ENCODE results near the gene TSNAX.

Gene TSNAX

DNA sequence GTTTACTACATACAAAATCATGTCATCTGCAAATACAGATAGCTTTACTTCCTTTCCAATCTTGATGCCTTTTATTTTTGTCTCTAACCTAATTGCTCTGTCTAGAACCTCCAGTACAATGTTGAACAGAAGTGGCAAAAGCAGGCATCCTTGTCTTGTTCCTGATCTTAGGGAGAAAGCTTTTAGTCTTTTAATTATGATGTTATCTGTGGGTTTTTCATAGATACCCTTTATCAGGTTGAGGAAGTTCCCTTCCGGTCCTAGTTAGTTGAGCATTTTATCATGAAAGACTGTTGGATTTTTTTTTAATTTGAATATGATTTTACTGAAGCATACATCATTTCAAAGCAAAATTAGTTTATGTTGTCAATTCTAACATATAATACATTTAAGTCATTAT, 52.4 kb downstream of the TSNAX start:
- no peaks in the 10 kb centered on the region for H3K9me3 ChIP-seq (ENCODE audit: insufficient read depth, low read length)
- no peaks in the 10 kb centered on the region for H3K36me3 ChIP-seq (ENCODE audit: insufficient read depth, insufficient read length, low read length)
- H3K4me3 ChIP-seq (ENCODE audit: insufficient read length, low read depth) = no peak overlapping the region
- H3K4me1 ChIP-seq (ENCODE audit: insufficient read depth, insufficient read length) = no peaks in the 10 kb centered on the region
- H3K27me3 ChIP-seq (ENCODE audit: insufficient read depth, insufficient read length) = no peaks in the 10 kb centered on the region
- TF ChIP-seq SUZ12 (IDR thresholded peaks at IDR 0.05; ENCODE audit: extremely low read depth, insufficient read depth, insufficient read length) (no peak), ZNF274 (IDR thresholded peaks at IDR 0.05; ENCODE audit: low read depth, low read length) (no peak), YY1 (IDR thresholded peaks at IDR 0.05; ENCODE audit: insufficient read depth, insufficient read length) (no peak)
- no peak for DNase-seq (ENCODE audit: low read depth, low spot score)
- no peak overlapping the region for H3K9ac ChIP-seq (ENCODE audit: insufficient read length, low read depth)

GRCh38 chr1:231581859-231582258, 53.4 kb downstream of the TSNAX start:
- no peaks in the 10 kb centered on the region for H3K36me3 ChIP-seq (ENCODE audit: insufficient read depth, insufficient read length, low read length)
- H3K27me3 ChIP-seq (ENCODE audit: insufficient read depth, insufficient read length) = no peaks in the 10 kb centered on the region
- H3K9me3 ChIP-seq (ENCODE audit: insufficient read depth, low read length) = no peaks in the 10 kb centered on the region
- TF ChIP-seq SUZ12 (IDR thresholded peaks at IDR 0.05; ENCODE audit: extremely low read depth, insufficient read depth, insufficient read length) = no peak
- H3K4me1 ChIP-seq (ENCODE audit: insufficient read depth, insufficient read length) = no peaks in the 10 kb centered on the region
- H3K4me3 ChIP-seq (ENCODE audit: insufficient read length, low read depth) = no peak overlapping the region
- no peak overlapping the region for H3K9ac ChIP-seq (ENCODE audit: insufficient read length, low read depth)
- DNase-seq (ENCODE audit: low read depth, low spot score) = no peak

DNA sequence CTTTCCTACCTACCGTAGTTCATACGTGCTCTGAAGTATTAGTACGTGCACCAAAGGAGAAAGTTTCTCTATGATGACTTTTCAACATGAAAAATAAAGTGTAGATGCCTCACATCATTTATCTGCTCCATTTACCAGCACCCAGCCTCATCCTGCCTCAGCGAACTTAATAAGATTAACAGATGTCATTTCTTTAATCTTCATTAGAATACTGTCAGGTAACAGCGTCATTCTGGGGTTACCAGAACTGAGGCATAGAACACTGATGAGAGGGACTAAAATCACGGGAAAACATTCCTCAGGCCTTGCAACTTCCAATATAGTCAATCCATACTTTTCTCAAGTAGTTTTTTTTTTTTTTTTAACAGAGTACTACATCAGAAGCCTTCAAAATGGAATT, 54.9 kb downstream of the TSNAX start:
- TF ChIP-seq SUZ12 (IDR thresholded peaks at IDR 0.05; ENCODE audit: extremely low read depth, insufficient read depth, insufficient read length) = no peak
- TF ChIP-seq YY1 (IDR thresholded peaks at IDR 0.05; ENCODE audit: insufficient read depth, insufficient read length) = no peak
- TF ChIP-seq ZNF274 (IDR thresholded peaks at IDR 0.05; ENCODE audit: low read depth, low read length) = no peak
- Histone ChIP-seq H3K9ac (ENCODE audit: insufficient read length, low read depth) (no peak overlapping the region), H3K4me1 (ENCODE audit: insufficient read depth, insufficient read length) (no peaks in the 10 kb centered on the region)

GRCh38 chr1:231584117-231584516, 55.6 kb downstream of the TSNAX start:
- Histone ChIP-seq H3K9ac (ENCODE audit: insufficient read length, low read depth) (no peak overlapping the region), H3K9me3 (ENCODE audit: insufficient read depth, low read length) (no peaks in the 10 kb centered on the region), H3K27me3 (ENCODE audit: insufficient read depth, insufficient read length) (no peaks in the 10 kb centered on the region), H3K36me3 (ENCODE audit: insufficient read depth, insufficient read length, low read length) (no peaks in the 10 kb centered on the region), H3K4me3 (ENCODE audit: insufficient read length, low read depth) (no peak overlapping the region), H3K4me1 (ENCODE audit: insufficient read depth, insufficient read length) (no peaks in the 10 kb centered on the region)
- TF ChIP-seq SUZ12 (IDR thresholded peaks at IDR 0.05; ENCODE audit: extremely low read depth, insufficient read depth, insufficient read length) = no peak
- TF ChIP-seq ZNF274 (IDR thresholded peaks at IDR 0.05; ENCODE audit: low read depth, low read length) = no peak
- TF ChIP-seq YY1 (IDR thresholded peaks at IDR 0.05; ENCODE audit: insufficient read depth, insufficient read length) = no peak
- DNase-seq (ENCODE audit: low read depth, low spot score) = no peak

More for the DNA sequence above, 54.9 kb downstream of the TSNAX start:
- Histone ChIP-seq H3K27me3 (ENCODE audit: insufficient read depth, insufficient read length) (no peaks in the 10 kb centered on the region), H3K4me3 (ENCODE audit: insufficient read length, low read depth) (no peak overlapping the region), H3K36me3 (ENCODE audit: insufficient read depth, insufficient read length, low read length) (no peaks in the 10 kb centered on the region), H3K9me3 (ENCODE audit: insufficient read depth, low read length) (no peaks in the 10 kb centered on the region)
- no peak for DNase-seq (ENCODE audit: low read depth, low spot score)

- H3K36me3 ChIP-seq (ENCODE audit: insufficient read depth, insufficient read length, low read length) = no peaks in the 10 kb centered on the region
- no peak for TF ChIP-seq SUZ12 (IDR thresholded peaks at IDR 0.05; ENCODE audit: extremely low read depth, insufficient read depth, insufficient read length)
- no peak for TF ChIP-seq YY1 (IDR thresholded peaks at IDR 0.05; ENCODE audit: insufficient read depth, insufficient read length)
- TF ChIP-seq ZNF274 (IDR thresholded peaks at IDR 0.05; ENCODE audit: low read depth, low read length) = no peak
- no peak overlapping the region for H3K4me3 ChIP-seq (ENCODE audit: insufficient read length, low read depth)
- H3K4me1 ChIP-seq (ENCODE audit: insufficient read depth, insufficient read length) = no peaks in the 10 kb centered on the region
- H3K27me3 ChIP-seq (ENCODE audit: insufficient read depth, insufficient read length) = no peaks in the 10 kb centered on the region
- DNase-seq (ENCODE audit: low read depth, low spot score) = no peak
- H3K9ac ChIP-seq (ENCODE audit: insufficient read length, low read depth) = no peak overlapping the region
- no peaks in the 10 kb centered on the region for H3K9me3 ChIP-seq (ENCODE audit: insufficient read depth, low read length)
These were observed 56.5 kb downstream of the TSNAX start for GRCh38 chr1:231584921-231585320.

DNA sequence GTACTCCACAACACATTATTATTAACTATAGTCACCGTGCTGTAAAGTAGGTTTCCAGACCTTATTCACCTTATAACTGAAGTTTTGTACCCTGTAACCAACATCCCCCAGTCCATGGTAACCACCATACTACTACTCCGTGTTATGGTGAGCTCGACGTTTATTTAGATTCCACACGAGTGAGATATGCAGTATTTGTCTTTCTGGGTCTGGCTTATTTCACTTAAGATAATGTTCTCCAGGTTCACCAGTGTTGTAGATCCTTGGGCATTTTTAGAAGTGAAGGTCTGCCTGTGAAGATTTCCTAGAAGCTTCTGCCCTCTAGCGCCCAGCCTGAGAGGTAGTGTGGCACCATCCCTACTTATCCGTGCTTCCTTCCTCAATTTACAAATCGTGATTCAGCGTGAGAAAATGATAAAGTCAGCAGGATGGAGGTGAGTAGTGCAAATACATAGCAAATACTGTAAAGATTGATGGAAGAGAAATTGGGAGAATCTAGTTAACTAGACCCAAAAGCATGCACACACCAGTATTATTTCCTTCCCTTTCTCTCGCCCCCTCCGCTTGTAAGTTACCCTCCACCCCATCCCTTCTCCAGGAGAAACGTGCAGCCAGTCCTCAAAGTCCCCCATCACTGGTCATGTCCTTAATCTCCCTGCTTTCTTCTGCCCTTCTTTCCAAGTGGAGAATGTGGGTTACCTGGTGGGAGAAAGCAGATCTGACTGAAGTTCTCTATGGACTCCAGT, 62.2 kb downstream of the TSNAX start:
- Histone ChIP-seq H3K36me3 (ENCODE audit: insufficient read depth, insufficient read length, low read length) (no peaks in the 10 kb centered on the region), H3K9me3 (ENCODE audit: insufficient read depth, low read length) (no peaks in the 10 kb centered on the region), H3K9ac (ENCODE audit: insufficient read length, low read depth) (no peak overlapping the region), H3K27me3 (ENCODE audit: insufficient read depth, insufficient read length) (no peaks in the 10 kb centered on the region), H3K4me3 (ENCODE audit: insufficient read length, low read depth) (no peak overlapping the region), H3K4me1 (ENCODE audit: insufficient read depth, insufficient read length) (no peaks in the 10 kb centered on the region)
- DNase-seq (ENCODE audit: low read depth, low spot score) = peak; percentile 57
- TF ChIP-seq YY1 (IDR thresholded peaks at IDR 0.05; ENCODE audit: insufficient read depth, insufficient read length) (no peak), ZNF274 (IDR thresholded peaks at IDR 0.05; ENCODE audit: low read depth, low read length) (no peak), SUZ12 (IDR thresholded peaks at IDR 0.05; ENCODE audit: extremely low read depth, insufficient read depth, insufficient read length) (no peak)

GRCh38 chr1:231591466-231591865, 63.0 kb downstream of the TSNAX start:
- H3K27me3 ChIP-seq (ENCODE audit: insufficient read depth, insufficient read length) = no peaks in the 10 kb centered on the region
- DNase-seq (ENCODE audit: low read depth, low spot score) = no peak
- H3K9ac ChIP-seq (ENCODE audit: insufficient read length, low read depth) = no peak overlapping the region
- H3K9me3 ChIP-seq (ENCODE audit: insufficient read depth, low read length) = no peaks in the 10 kb centered on the region
- no peaks in the 10 kb centered on the region for H3K36me3 ChIP-seq (ENCODE audit: insufficient read depth, insufficient read length, low read length)
- no peaks in the 10 kb centered on the region for H3K4me1 ChIP-seq (ENCODE audit: insufficient read depth, insufficient read length)
- no peak overlapping the region for H3K4me3 ChIP-seq (ENCODE audit: insufficient read length, low read depth)
- TF ChIP-seq SUZ12 (IDR thresholded peaks at IDR 0.05; ENCODE audit: extremely low read depth, insufficient read depth, insufficient read length) (no peak), ZNF274 (IDR thresholded peaks at IDR 0.05; ENCODE audit: low read depth, low read length) (no peak), YY1 (IDR thresholded peaks at IDR 0.05; ENCODE audit: insufficient read depth, insufficient read length) (no peak)

Data from NT2/D1 (cell line).